K562 (cell line): ENCODE measurements around the gene FCHO1. TPM values are rescaled to one million over a fixed set of nuclear protein-coding genes. Genes with fewer than 3 reads are reported as not detected.

Experiments
- CCNT2 ChIP-seq: IDR thresholded peaks from 2 replicates; pipeline ENCODE4 v1.6.1; 2011; ENCODE audit warnings: borderline replicate concordance, low read depth, mild to moderate bottlenecking, moderate library complexity, mixed read lengths, low read length; ENCODE audit not compliant: insufficient read length; ENCODE audit errors: extremely low read depth
- CREBBP ChIP-seq: IDR thresholded peaks from one replicate; pipeline ENCODE4 v1.6.1; 2012; ENCODE audit warnings: low read depth, mild to moderate bottlenecking, control low read depth, inconsistent platforms, low read length
- ELK1 ChIP-seq: sonication (generic); formaldehyde crosslinking; IDR thresholded peaks from 2 replicates; pipeline ENCODE4 v1.8.1; 2022; ENCODE audit warnings: missing genetic modification reagents
- FOXP1 ChIP-seq: sonication (generic); formaldehyde crosslinking; IDR thresholded peaks from 2 replicates; pipeline ENCODE4 v1.8.0; 2022; ENCODE audit warnings: mild to moderate bottlenecking, missing genetic modification reagents
- GATAD2B ChIP-seq: fragments of 450-650 bp; IDR thresholded peaks from 2 replicates; pipeline ENCODE4 v1.6.1; 2017; ENCODE audit warnings: mild to moderate bottlenecking, borderline replicate concordance
- HMGXB4 ChIP-seq: sonication (generic); formaldehyde crosslinking; IDR thresholded peaks from 2 replicates; pipeline ENCODE4 v1.8.1; 2023; ENCODE audit warnings: mild to moderate bottlenecking, missing genetic modification reagents
- KAT2B ChIP-seq: IDR thresholded peaks from one replicate; pipeline ENCODE4 v1.6.1; 2012; ENCODE audit warnings: low read depth, mild to moderate bottlenecking, control low read depth, inconsistent platforms, low read length, moderate library complexity
- LEF1 ChIP-seq: fragments of 450-650 bp; IDR thresholded peaks from 2 replicates; pipeline ENCODE4 v1.6.1; 2016; ENCODE audit warnings: mild to moderate bottlenecking
- PCBP1 ChIP-seq: fragments of 200-400 bp; formaldehyde crosslinking; IDR thresholded peaks from 2 replicates; pipeline ENCODE4 v1.6.1; 2018; ENCODE audit warnings: mild to moderate bottlenecking, low read depth, low read length; ENCODE audit not compliant: poor library complexity, severe bottlenecking
- PHB ChIP-seq: fragments of 250-450 bp; sonication (Bioruptor Pico); IDR thresholded peaks from 2 replicates; pipeline ENCODE4 v1.5.0; 2021
- POLR2AphosphoS2 ChIP-seq: IDR thresholded peaks from 2 replicates; pipeline ENCODE4 v1.6.1; 2012; ENCODE audit warnings: low read length, improper control_type of control experiment
- RBM34 ChIP-seq: fragments of 200-400 bp; formaldehyde crosslinking; IDR thresholded peaks from 2 replicates; pipeline ENCODE4 v1.6.1; 2018; ENCODE audit warnings: low read length, borderline replicate concordance; ENCODE audit not compliant: insufficient read depth
- TCF7 ChIP-seq: sonication (generic); IDR thresholded peaks from 2 replicates; pipeline ENCODE4 v1.6.1; 2016; ENCODE audit warnings: antibody characterized with exemption, borderline replicate concordance
- ZFP91 ChIP-seq: sonication (generic); formaldehyde crosslinking; IDR thresholded peaks from 2 replicates; pipeline ENCODE4 v1.8.0; 2022; ENCODE audit warnings: mild to moderate bottlenecking, missing genetic modification reagents
- ZKSCAN3 ChIP-seq: fragments of 250-450 bp; sonication (Bioruptor Pico); IDR thresholded peaks from 2 replicates; pipeline ENCODE4 v1.4.0; 2020
- ZNF143 ChIP-seq: sonication (generic); formaldehyde crosslinking; IDR thresholded peaks from 2 replicates; pipeline ENCODE4 v1.9.0; 2022; ENCODE audit warnings: mild to moderate bottlenecking, missing genetic modification reagents
- ZNF507 ChIP-seq: conservative IDR thresholded peaks from 2 replicates; pipeline ENCODE4 v1.6.1; 2017; ENCODE audit warnings: missing genetic modification characterization, missing compliant biosample characterization
- polyA plus RNA-seq, 8 experiments: library from polyadenylated mRNA; depleted of rRNA in 4 of 8; stranded (reverse) in 5 of 8; unstranded in 3 of 8; fragments of >200 nt; fragmentation: Nextera tagmentation in 2 of 8; fragmentation: Illumina TruSeq in 1 of 8; extraction: Ambion mirVana in 2 of 8; extraction: Trizol in 1 of 8; gene quantifications; 2 replicates each; pipeline versions ENCODE4 v1.2.1 to v1.2.3, GENCODE V29; 2011 to 2014; ENCODE audit warnings: inconsistent platforms in 1 of 8, missing spikeins in 1 of 8
- total RNA-seq, 7 experiments: library from RNA; depleted of rRNA in 6 of 7; stranded (reverse); fragments of >200 nt in 6 of 7; fragmentation: Illumina TruSeq in 2 of 7; extraction: Trizol in 2 of 7; gene quantifications; 2 replicates each; pipeline versions ENCODE4 v1.2.1 to v1.2.3, GENCODE V29; 2011 to 2021; ENCODE audit warnings: low replicate concordance in 1 of 7
- TF ChIP-seq, protein P1 (sequence below): fragments of 150-350 bp; conservative IDR thresholded peaks from 2 replicates; pipeline ENCODE4 v1.6.1; 2014; ENCODE audit warnings: low read length

FCHO1 gene
- total and polyA plus RNA-seq, 9 of the 15 experiments (the other 6 are each of a cell fraction or from before 2014, with no cell fraction given): 0.21 to 58.9 (median 18.3) TPM

DNA sequence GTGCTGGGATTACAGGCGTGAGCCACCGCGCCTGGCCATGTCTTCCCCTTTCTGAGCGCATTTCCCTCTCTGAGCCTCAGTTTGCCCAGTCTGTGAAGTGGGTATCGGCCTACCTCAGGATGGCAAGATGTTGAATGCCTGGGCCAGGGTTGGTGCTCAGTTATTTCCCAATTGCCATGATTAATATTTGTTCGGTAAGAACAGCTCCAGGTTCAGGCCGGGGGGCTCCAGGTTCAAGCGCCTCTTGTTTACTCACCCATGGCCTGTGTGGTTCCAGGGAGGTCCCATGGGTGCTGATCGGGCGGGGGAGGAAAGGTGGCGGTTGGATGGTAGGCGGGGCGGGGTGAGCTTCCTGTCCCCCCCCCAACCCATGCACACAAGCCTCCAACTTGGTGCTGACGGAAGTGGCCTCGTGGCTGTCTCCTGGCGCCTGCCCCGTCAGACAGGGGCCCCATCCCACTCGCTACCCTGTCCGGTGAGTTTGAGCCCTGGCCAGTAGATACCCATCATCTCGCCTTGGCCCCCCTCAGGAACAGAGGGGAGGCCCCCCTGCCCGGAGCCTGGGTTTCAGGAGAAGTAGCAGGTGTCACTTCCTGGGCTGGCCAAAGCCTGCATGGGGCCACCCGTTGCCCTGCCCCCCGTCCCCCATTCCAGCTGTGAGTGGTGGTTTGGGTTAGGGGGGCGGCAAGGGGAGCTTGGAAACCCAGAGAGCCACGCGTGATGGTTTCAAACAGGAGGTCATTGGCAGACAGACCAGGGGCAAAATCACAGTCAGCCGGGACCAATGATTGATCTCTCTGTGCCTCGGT lies at the start of gene FCHO1 (continued):
- TF ChIP-seq KAT2B (no peak), FOXP1 (CRISPR knock-in tag) (no peak), RBM34 (no peak), ELK1 (CRISPR knock-in tag) (no peak), LEF1 (peak; percentile 8; the same call in 1 of the 2 replicates), GATAD2B (0 out of 2 replicates have a peak, but pooled peaks have one; percentile 13), ZNF507 (tag) (no peak), PHB (CRISPR knock-in tag) (no peak), CREBBP (no peak), ZFP91 (no peak), POLR2AphosphoS2 (no peak), ZKSCAN3 (CRISPR knock-in tag) (no peak), PCBP1 (peak; percentile 39), HMGXB4 (CRISPR knock-in tag) (no peak), TCF7 (peak; percentile 51; the same call in 1 of the 2 replicates), CCNT2 (peak; percentile 45), ZNF143 (no peak)
- TF ChIP-seq, protein P1, sequence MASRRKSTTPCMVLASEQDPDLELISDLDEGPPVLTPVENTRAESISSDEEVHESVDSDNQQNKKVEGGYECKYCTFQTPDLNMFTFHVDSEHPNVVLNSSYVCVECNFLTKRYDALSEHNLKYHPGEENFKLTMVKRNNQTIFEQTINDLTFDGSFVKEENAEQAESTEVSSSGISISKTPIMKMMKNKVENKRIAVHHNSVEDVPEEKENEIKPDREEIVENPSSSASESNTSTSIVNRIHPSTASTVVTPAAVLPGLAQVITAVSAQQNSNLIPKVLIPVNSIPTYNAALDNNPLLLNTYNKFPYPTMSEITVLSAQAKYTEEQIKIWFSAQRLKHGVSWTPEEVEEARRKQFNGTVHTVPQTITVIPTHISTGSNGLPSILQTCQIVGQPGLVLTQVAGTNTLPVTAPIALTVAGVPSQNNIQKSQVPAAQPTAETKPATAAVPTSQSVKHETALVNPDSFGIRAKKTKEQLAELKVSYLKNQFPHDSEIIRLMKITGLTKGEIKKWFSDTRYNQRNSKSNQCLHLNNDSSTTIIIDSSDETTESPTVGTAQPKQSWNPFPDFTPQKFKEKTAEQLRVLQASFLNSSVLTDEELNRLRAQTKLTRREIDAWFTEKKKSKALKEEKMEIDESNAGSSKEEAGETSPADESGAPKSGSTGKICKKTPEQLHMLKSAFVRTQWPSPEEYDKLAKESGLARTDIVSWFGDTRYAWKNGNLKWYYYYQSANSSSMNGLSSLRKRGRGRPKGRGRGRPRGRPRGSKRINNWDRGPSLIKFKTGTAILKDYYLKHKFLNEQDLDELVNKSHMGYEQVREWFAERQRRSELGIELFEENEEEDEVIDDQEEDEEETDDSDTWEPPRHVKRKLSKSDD: no peak
